HL-60 (cell line): ENCODE data around the gene PRPF19.

Experiments used
- DNase-seq, 2 experiments: peaks; one replicate each; pipeline ENCODE4 v3.0.0-alpha.2; 2010 to 2020; ENCODE audit warnings: low read depth in 1 of 2, low spot score in 1 of 2
- H3K27ac ChIP-seq: fragments of 250-450 bp; sonication (Bioruptor Pico); replicated peaks from 2 replicates; pipeline ENCODE4 v1.5.1; 2020; ENCODE audit warnings: mild to moderate bottlenecking, moderate library complexity
- H3K27me3 ChIP-seq: fragments of 250-450 bp; sonication (Bioruptor Pico); 2 replicates; pipeline ENCODE4 v1.5.1; 2021; ENCODE audit warnings: mild to moderate bottlenecking, moderate library complexity; ENCODE audit not compliant: insufficient read depth, poor library complexity, severe bottlenecking
- H3K4me3 ChIP-seq: replicated peaks from 2 replicates; pipeline ENCODE4 v1.5.1; 2011; ENCODE audit warnings: mild to moderate bottlenecking, control low read depth, low read length; ENCODE audit not compliant: insufficient read depth
- GABPA ChIP-seq: IDR thresholded peaks from 2 replicates; pipeline ENCODE4 v1.6.1; 2012; ENCODE audit warnings: low read depth
- POLR2AphosphoS5 ChIP-seq: IDR thresholded peaks from 2 replicates; pipeline ENCODE4 v1.6.1; 2012; ENCODE audit warnings: low read depth
- SPI1 ChIP-seq: IDR thresholded peaks from 2 replicates; pipeline ENCODE4 v1.6.1; 2012; ENCODE audit warnings: low read depth, mild to moderate bottlenecking, borderline replicate concordance
- TF ChIP-seq, protein P1 (sequence below): IDR thresholded peaks from 2 replicates; pipeline ENCODE4 v1.6.1; 2012; ENCODE audit warnings: low read depth; ENCODE audit not compliant: insufficient replicate concordance
- TF ChIP-seq, protein P2 (sequence below): IDR thresholded peaks from one replicate; pipeline ENCODE4 v1.5.1; 2011; ENCODE audit warnings: low read length, control low read depth, inconsistent platforms; ENCODE audit not compliant: insufficient read depth

Gene PRPF19

DNA sequence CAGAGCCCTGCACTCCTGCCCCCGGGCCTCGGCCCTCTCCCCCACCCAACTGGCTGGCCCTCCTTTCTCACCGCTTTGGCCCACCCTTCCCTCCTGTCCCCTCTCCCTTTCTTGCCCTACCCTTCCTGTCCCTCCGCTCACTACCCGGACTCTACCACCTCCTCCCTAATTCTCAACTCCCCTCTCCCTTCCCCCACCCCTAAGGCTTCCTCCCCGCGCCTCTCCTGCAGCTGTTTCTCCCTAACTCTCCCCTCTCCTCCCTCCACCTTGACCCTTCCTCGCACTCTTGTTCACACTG lies 45.2 kb upstream of the PRPF19 start:
- TF ChIP-seq, protein P1, sequence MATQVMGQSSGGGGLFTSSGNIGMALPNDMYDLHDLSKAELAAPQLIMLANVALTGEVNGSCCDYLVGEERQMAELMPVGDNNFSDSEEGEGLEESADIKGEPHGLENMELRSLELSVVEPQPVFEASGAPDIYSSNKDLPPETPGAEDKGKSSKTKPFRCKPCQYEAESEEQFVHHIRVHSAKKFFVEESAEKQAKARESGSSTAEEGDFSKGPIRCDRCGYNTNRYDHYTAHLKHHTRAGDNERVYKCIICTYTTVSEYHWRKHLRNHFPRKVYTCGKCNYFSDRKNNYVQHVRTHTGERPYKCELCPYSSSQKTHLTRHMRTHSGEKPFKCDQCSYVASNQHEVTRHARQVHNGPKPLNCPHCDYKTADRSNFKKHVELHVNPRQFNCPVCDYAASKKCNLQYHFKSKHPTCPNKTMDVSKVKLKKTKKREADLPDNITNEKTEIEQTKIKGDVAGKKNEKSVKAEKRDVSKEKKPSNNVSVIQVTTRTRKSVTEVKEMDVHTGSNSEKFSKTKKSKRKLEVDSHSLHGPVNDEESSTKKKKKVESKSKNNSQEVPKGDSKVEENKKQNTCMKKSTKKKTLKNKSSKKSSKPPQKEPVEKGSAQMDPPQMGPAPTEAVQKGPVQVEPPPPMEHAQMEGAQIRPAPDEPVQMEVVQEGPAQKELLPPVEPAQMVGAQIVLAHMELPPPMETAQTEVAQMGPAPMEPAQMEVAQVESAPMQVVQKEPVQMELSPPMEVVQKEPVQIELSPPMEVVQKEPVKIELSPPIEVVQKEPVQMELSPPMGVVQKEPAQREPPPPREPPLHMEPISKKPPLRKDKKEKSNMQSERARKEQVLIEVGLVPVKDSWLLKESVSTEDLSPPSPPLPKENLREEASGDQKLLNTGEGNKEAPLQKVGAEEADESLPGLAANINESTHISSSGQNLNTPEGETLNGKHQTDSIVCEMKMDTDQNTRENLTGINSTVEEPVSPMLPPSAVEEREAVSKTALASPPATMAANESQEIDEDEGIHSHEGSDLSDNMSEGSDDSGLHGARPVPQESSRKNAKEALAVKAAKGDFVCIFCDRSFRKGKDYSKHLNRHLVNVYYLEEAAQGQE: no peak
- TF ChIP-seq, protein P2, sequence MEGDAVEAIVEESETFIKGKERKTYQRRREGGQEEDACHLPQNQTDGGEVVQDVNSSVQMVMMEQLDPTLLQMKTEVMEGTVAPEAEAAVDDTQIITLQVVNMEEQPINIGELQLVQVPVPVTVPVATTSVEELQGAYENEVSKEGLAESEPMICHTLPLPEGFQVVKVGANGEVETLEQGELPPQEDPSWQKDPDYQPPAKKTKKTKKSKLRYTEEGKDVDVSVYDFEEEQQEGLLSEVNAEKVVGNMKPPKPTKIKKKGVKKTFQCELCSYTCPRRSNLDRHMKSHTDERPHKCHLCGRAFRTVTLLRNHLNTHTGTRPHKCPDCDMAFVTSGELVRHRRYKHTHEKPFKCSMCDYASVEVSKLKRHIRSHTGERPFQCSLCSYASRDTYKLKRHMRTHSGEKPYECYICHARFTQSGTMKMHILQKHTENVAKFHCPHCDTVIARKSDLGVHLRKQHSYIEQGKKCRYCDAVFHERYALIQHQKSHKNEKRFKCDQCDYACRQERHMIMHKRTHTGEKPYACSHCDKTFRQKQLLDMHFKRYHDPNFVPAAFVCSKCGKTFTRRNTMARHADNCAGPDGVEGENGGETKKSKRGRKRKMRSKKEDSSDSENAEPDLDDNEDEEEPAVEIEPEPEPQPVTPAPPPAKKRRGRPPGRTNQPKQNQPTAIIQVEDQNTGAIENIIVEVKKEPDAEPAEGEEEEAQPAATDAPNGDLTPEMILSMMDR: no peak
- TF ChIP-seq SPI1 (no peak), GABPA (no peak), POLR2AphosphoS5 (no peak)
- peak overlapping the region; percentile 64 for H3K27ac ChIP-seq
- no peak for DNase-seq
- H3K4me3 ChIP-seq: peak overlapping the region; percentile 36
- peaks cover 30% of the 10 kb centered on the region for H3K27me3 ChIP-seq

DNA sequence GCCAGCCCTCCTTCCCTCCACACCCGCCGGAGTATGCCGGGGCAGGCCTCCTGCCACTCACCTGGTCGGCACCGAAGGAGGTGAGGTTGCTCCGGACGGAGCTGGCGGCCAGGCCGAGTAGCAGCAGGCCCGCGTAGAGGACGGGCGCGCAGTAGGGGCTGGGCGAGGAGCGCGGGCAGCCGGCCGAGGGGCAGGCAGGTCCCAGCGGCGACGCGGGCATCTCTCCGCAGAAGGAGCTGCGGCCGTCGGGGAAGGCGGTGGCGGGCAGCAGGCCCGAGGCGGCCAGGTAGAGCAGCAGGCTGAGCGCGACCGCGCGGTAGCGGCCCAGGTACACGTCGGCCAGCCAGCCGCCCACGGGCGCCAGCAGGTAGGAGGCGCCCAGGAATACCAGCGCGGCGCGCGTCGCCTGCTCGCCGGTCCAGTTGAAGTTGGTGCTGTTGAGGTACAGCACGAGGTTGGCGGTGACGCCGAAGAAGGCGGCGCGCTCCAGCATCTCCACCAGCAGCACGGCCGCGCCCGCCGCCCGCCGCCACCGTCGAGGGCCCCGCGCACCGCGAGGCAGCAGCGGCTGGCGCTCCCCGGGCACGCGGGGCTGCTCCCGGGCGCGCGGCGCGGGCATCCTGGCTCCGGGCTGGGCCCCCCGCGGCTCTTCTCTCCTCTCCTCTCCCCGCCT lies 44.7 kb upstream of the PRPF19 start:
- TF ChIP-seq, protein P1: no peak
- TF ChIP-seq POLR2AphosphoS5 (no peak), SPI1 (no peak), GABPA (no peak)
- TF ChIP-seq, protein P2: no peak
- Histone ChIP-seq H3K4me3 (peak overlapping the region; percentile 36), H3K27ac (no peak overlapping the region), H3K27me3 (peaks cover 27% of the 10 kb centered on the region)
- no peak for DNase-seq

DNA sequence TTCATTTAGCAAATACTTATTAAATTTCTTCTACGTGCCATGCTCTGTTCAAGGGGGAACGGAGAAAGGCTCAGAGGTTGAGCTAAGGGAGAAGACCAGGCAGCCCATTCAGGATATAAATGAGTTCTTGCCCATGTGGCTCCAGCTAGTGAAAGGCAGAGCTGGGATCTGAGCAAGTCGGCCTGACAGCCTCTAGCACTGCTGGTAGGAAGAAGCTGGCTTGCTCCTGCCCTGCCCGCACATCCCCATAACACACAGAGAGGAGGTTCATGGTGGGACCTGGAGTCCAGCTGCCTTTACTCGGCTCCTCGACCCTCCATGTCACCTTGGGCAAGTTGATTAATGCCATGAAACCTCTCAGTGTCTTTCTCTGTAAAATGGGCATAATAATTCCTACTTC lies 43.6 kb upstream of the PRPF19 start:
- TF ChIP-seq SPI1: no peak
- TF ChIP-seq GABPA: no peak
- TF ChIP-seq, protein P2: no peak
- TF ChIP-seq, protein P1: no peak
- no peak for TF ChIP-seq POLR2AphosphoS5
- Histone ChIP-seq H3K4me3 (no peak overlapping the region), H3K27ac (no peak overlapping the region), H3K27me3 (peaks cover 29% of the 10 kb centered on the region)
- DNase-seq: no peak
